ENCODE measurements around the gene CPHXL2.

DNA sequence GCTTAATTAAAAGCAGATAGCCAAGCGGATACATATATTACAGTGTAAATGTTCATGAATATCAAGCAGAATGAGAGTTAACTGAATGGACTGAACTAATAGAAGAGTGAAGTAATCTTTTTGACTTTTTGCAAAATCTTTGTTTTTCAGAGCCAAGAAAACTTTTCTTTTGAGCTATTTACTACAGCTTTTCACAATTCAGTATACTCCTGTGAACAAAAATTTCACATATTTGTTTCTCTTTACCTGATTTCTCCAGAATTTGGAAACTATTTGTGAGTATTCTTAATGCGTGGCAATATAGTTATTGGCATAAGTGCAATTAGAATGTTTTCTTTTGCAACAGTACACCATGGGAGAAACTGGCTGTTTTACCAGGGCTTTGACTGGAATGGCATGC, 33.5 kb upstream of the CPHXL2 start:
- TF ChIP-seq GATA2 (IDR thresholded peaks at IDR 0.05; ENCODE audit: low read depth, low read length) (no peak), GATA3 (IDR thresholded peaks at IDR 0.05; ENCODE audit: low read depth, low read length) (no peak)
